Hippocampal formation (tissue), 2 donors: ENCODE results near the gene SF3B4.
"Not testable (repeated sequence)": the region's sequence is repeated elsewhere in the genome, so short reads cannot be mapped to it uniquely, and the experiment has no call there.

Experiments
- DNase-seq, 2 donors: peaks; one replicate each; lab custom pipeline; 2025; lab: John Stamatoyannopoulos, UW

SF3B4 gene

DNA sequence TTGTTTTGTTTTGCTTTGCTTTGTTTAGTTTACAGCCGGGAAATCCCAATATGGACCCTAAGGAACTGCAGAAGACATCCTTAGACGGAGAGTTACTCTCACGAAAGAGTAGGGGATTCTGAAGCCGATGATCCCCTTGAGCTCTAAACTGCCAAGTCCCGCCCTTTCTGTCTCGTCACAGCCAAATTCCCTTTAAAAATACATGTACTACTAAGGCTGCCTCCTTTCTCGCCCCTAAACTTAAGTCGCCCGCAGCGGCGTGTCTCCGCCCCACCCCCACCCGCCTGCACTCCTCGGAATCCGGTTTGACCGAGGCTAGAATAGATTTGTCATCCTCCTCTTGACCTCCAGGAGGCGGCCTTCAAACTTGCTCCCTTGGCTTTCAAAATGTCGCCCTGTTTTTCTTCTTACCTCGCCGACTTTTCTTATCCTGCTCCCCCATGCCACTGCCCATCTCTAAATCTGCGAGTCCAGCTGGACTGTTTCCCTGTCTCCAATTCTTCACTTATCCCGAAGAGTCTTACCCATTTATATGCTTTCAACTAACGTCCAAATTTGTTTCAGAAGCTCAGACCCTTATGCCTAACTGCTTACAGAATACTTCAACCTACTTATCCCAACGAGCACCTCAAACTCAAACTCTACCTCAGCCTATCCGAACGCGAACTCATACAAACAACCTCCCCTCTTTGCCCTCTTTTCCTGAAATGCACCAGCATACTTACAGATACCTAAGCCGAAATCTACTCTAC lies 39.2 kb downstream of the SF3B4 start:
- peak; percentile 73 to 88 for DNase-seq

- peak; percentile 80 to 100 for DNase-seq
Observed at GRCh38 chr1:149887456-149888246, 40.0 kb downstream of the SF3B4 start.

GRCh38 chr1:149887196-149887455 lies 40.5 kb downstream of the SF3B4 start:
- DNase-seq = not testable (repeated sequence)

GRCh38 chr1:149886396-149887195 lies 41.0 kb downstream of the SF3B4 start:
- peak; percentile 88 to 100 for DNase-seq

- not testable (repeated sequence) for DNase-seq
Observed at GRCh38 chr1:149886121-149886395, 41.5 kb downstream of the SF3B4 start.

GRCh38 chr1:149885339-149886120 lies 42.1 kb downstream of the SF3B4 start:
- peak; percentile 70 to 73 for DNase-seq

DNA sequence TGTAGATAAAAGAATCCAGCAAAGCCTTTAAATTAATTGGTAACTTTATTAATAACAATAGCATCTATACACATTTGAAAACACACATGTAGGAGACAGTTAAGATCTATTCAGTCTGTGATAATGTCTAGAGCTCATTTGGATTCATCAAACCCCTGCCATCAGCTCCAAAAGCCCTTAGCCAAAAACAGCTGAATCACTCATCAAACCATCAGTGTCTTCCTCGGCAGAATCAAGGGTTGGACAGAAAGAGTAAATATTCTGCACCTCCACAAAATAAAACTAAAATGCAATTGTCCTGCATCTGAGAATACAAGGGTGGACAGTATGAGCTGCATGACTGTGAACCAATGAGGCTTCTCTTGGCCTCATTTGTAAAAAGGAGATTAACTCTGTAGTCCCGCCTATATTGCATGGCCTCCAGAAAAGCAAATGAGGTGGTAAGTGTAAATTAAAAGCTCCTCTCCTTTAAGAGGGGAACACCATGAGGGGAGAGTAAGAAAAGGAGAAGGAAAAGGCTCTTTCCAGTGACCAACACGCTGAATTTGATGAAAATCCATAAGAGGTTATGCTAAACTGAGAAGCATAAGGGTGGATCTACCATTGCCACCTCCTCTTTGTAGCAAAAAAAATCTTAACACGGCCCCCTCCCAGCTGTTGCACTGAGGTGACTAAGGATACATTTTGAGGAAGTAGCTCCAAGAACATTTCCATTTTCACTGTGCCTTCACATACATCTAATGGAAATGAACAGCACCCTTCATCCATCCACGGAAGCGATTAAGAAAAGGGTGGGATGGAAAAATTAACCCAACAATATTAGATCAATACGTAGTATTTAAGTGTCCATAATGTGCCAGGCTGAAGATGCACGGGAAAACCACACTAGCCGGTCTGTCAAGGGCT lies 42.9 kb downstream of the SF3B4 start:
- DNase-seq = peak in 1 of 2 donors; percentile 32

GRCh38 chr1:149883598-149884247 lies 43.9 kb downstream of the SF3B4 start:
- DNase-seq = no peak

DNA sequence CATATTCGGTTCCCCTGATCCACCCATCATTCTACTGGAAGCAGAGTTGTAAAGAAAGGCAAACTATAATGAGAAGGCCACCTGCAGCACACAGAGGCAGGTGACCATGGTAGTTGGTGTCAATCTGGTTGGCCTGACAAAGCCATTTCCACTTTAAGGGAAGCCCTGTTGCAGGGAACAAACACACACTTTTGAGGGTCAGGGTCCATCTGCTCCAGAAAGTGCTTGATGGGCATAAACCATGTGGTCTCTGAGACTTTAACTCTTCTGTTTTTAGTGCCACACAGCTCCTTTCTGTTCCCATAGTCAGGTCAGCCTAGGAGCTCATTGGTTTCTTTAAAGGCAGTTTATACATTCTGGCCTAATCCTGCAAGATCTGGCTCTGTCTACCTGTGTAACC lies 45.7 kb downstream of the SF3B4 start:
- DNase-seq = no peak

DNA sequence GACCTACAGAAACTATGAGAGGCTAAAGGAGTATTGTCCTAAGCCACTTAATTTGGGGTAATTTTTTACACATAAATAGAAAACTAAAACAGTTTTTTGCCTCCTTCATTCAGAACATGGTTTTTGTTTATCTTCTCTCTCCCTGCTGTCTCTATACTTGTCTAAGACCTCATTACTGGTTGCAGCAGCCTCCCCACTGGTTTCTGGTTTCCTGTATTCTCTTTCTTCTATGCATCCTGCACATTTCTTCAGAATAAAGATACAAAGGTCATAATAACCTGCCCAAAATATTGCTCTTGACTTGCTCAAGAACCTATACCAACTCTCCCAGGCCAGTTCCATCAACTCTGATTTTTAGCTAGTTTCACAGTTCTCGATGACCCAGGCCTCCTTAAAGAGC lies 48.0 kb downstream of the SF3B4 start:
- DNase-seq = no peak

GRCh38 chr1:149877211-149877946 lies 50.2 kb downstream of the SF3B4 start:
- DNase-seq = no peak
